ENCODE results near the gene BAZ2B. TPM values are rescaled to one million over a fixed set of nuclear protein-coding genes. Genes with fewer than 3 reads are reported as not detected.

The BAZ2B gene
- polyA plus RNA-seq, 2 of the 4 experiments (the other 2 are of a cell fraction), result 19.6 to 50.6 TPM

DNA sequence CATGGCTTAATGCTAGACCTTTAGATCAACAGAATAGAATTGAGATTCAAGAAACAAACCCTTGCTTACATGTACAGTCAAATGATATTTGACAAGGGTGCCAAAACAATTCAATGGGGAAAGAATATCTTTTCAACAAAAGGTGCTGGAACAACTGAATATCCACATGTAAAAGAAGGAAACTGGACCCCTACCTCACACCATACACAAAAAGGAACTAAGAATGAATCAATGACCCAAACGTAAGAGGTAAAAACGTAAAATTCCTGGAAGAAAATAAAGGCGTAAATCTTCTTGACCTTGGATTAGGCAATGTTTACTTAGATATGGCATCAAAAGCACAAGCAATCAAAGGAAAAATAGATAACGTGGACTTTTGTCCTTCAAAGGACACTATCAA lies 43.1 kb downstream of the BAZ2B start:
- Histone ChIP-seq H3K4me3 (no peak overlapping the region), H3K27ac (no peak overlapping the region), H3K4me2 (no peak overlapping the region), H3K9me3 (no peaks in the 10 kb centered on the region), H3K4me1 (no peaks in the 10 kb centered on the region; the same call in 2 of the 3 replicates)
- ATAC-seq (no peak), DNase-seq (ENCODE audit: low read depth in 1 of 2, low spot score in 1 of 2) (no peak), FAIRE-seq (no peak)
- POLR2A ChIA-PET, result no interaction called here
- no peak for TF ChIP-seq ZFP36 (IDR thresholded peaks at IDR 0.05; ENCODE audit: borderline replicate concordance, partially characterized antibody)
- no peak for TF ChIP-seq RARB (CRISPR knock-in tag; IDR thresholded peaks at IDR 0.05)
- TF ChIP-seq CHD4 (IDR thresholded peaks at IDR 0.05; ENCODE audit: borderline replicate concordance), result no peak
- TF ChIP-seq CBX2 (IDR thresholded peaks at IDR 0.05; ENCODE audit: borderline replicate concordance, low read depth), result no peak
- no peak for TF ChIP-seq JUN (IDR thresholded peaks at IDR 0.05)
- CTCF ChIA-PET, result no interaction called here
- 83% methylated on average over 4 of the region's 4 CpGs for WGBS (ENCODE audit: missing lambda C conversion rate)

DNA sequence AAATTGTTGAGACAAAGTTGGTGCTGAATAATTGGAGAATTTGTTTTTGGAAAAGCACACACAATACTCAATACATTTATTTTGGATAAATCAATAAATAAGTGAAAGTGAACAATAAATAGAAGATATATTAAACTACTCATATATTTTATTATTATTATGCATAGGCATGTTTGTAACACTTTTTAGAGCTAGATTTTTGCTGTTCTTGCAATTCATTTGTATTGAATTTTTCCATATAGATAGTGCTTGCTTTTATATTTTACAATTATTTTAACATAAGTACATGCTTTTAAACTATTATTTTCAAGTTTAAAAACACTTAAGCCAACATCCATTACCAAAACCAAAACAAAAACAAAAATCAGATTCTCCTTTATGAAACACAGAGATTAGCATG lies 43.9 kb downstream of the BAZ2B start:
- ATAC-seq (no peak), FAIRE-seq (no peak), DNase-seq (ENCODE audit: low read depth in 1 of 2, low spot score in 1 of 2) (no peak)
- no peaks in the 10 kb centered on the region; the same call in 2 of the 3 replicates for H3K4me1 ChIP-seq
- no peaks in the 10 kb centered on the region for H3K9me3 ChIP-seq
- H3K4me2 ChIP-seq, result no peak overlapping the region
- ChIA-PET POLR2A (no interaction called here), CTCF (interaction anchor here (0.6 kb wide), 1 partner anchor 139 kb away, joined by 3 read pairs; the partner anchor contains the start of gene MARCHF7)
- no peak overlapping the region for H3K27ac ChIP-seq
- TF ChIP-seq KDM5A (IDR thresholded peaks at IDR 0.05) (no peak), CTCF (IDR thresholded peaks at IDR 0.05) (no peak), RAD21 (conservative IDR thresholded peaks at IDR 0.05 in 1 of 2, IDR thresholded peaks at IDR 0.05 in 1 of 2) (no peak), FOSB (CRISPR knock-in tag; IDR thresholded peaks at IDR 0.05) (no peak), CHD2 (IDR thresholded peaks at IDR 0.05; ENCODE audit: low read length, partially characterized antibody) (no peak), RCOR1 (IDR thresholded peaks at IDR 0.05; ENCODE audit: low read depth, low read length) (no peak), HOXB13 (CRISPR knock-in tag; IDR thresholded peaks at IDR 0.05; ENCODE audit: low read depth) (no peak), MYC (IDR thresholded peaks at IDR 0.05; ENCODE audit: borderline replicate concordance, low read length) (no peak), ZNF302 (CRISPR knock-in tag; IDR thresholded peaks at IDR 0.05) (no peak)
- H3K4me3 ChIP-seq, result no peak overlapping the region

GRCh38 chr2:159571540-159572260 lies 44.6 kb downstream of the BAZ2B start:
- no peaks in the 10 kb centered on the region for H3K9me3 ChIP-seq
- DNase-seq (ENCODE audit: low read depth in 1 of 2, low spot score in 1 of 2) (no peak), ATAC-seq (no peak), FAIRE-seq (no peak)
- H3K4me3 ChIP-seq, result no peak overlapping the region
- no peak overlapping the region for H3K27ac ChIP-seq
- no peak overlapping the region for H3K4me2 ChIP-seq
- WGBS (ENCODE audit: missing lambda C conversion rate), result 75% methylated on average over 3 of the region's 3 CpGs
- ChIA-PET CTCF (interaction anchor here (0.6 kb wide), 2 partner anchors 103 to 140 kb away, joined by 3 read pairs; partner anchors contain the start of gene MARCHF7), POLR2A (no interaction called here)
- H3K4me1 ChIP-seq, result no peaks in the 10 kb centered on the region; the same call in 2 of the 3 replicates
- no peak for TF ChIP-seq SREBF2 (IDR thresholded peaks at IDR 0.05)
- TF ChIP-seq USF2 (IDR thresholded peaks at IDR 0.05), result no peak
- TF ChIP-seq RFX5 (IDR thresholded peaks at IDR 0.05), result no peak
- TF ChIP-seq TP53 (CRISPR knock-in tag; IDR thresholded peaks at IDR 0.05), result no peak
- no peak for TF ChIP-seq CBX2 (IDR thresholded peaks at IDR 0.05; ENCODE audit: borderline replicate concordance, low read depth)
- TF ChIP-seq KDM1A (IDR thresholded peaks at IDR 0.05; ENCODE audit: low read depth), result no peak
- no peak for TF ChIP-seq HOXB13 (CRISPR knock-in tag; IDR thresholded peaks at IDR 0.05; ENCODE audit: low read depth)
- no peak for TF ChIP-seq REST (IDR thresholded peaks at IDR 0.05)
- TF ChIP-seq BCL3 (IDR thresholded peaks at IDR 0.05), result no peak
- TF ChIP-seq SMC3 (IDR thresholded peaks at IDR 0.05), result no peak
- TF ChIP-seq JUN (IDR thresholded peaks at IDR 0.05), result no peak
- TF ChIP-seq FOXS1 (CRISPR knock-in tag; IDR thresholded peaks at IDR 0.05), result no peak
- TF ChIP-seq MAZ (IDR thresholded peaks at IDR 0.05; ENCODE audit: borderline replicate concordance, low read depth, low read length), result no peak
- TF ChIP-seq POLR2A (IDR thresholded peaks at IDR 0.05; ENCODE audit: low read length), result no peak
- no peak for TF ChIP-seq EHF (CRISPR knock-in tag; IDR thresholded peaks at IDR 0.05)

Measured in A549 (cell line).